GM19351 (cell line): ENCODE measurements around the gene TMCC1.
A peak's percentile ranks its signal among the peaks of the same experiment; 100 is the strongest.
"Not testable (repeated sequence)": the region's sequence is repeated elsewhere in the genome, so short reads cannot be mapped to it uniquely, and the experiment has no call there.

Source experiments
- ATAC-seq: cut with Tn5 transposase; IDR thresholded peaks from one replicate; pipeline ENCODE4 v1.9.1; 2021; ENCODE audit warnings: mild to moderate bottlenecking, moderate library complexity; ENCODE audit not compliant: unreplicated experiment

The TMCC1 gene

DNA sequence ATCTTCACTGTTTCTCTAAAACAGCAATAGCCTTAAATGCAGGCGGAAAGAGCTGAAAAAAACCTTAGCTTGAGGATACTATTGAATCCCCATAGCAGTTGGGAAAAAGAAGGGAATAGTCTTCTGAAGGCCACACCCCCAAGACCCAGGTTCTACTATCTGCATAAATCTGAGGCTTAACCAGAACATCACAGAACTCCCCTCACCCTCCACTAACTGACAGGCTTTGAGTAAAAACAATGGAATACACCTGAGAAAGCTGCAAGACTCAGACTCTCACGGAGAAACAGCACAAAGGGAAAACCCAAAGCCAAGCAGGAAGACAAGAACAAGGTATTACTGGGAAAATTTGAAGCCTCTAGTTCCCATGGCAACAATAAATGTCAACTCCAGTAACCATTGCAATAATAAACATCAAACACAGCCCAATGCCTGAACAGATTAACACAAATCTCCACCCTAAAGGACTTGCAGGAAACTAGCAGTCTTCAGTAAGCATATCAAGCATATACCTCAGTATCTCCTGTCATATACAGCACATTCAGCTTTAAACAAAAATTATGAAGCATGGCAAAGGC, 56.4 kb downstream of the TMCC1 start:
- ATAC-seq = no peak

DNA sequence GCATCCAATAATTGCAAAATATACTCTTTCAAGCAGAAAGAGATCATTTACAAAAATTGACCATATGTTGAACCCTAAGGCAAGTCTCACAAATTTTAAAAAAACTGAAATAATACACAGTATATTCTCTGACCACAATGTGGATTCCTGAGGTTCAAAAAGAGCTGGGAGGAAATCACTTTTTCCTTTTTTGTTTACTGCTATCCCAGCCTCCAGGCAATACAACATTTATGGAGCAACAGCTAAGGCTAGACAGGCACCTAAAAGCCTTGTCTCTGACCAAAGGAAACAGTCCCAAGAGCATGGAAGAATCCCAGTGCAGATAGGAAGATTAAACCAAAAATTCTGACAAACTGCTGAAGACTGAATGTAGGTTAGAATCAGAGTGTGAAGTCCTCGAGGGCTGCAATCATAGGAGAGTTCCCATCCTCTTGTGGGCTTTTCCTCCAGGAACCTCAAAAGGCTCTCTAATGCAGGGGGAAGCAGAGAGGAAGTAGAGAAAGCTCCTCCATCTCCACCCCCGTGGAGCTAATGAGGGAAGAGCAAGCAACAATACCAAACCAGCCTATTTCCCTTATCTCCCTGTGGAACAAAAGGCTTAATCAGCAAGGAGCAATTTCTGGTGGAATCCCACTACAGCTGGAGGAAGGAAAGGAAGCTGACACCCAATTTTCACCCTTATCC, 57.0 kb downstream of the TMCC1 start:
- ATAC-seq = no peak

DNA sequence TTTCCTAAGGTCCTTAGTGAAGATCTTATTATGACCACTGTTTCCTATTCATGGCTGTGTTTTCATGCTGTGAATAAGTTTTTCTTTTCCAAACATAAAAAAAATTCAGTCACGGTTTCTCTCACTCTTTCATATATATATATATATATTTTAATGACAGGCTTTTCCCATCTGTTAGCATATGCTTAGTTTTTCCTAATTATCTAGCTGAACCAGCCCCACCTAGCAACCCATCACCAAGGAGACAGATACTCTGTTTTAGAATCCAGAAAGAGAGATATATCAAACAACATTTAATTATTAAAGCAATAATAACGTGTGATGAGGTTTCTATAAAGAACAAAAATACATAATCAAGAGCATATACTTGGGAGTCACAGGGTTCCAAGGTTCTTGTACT, 58.3 kb downstream of the TMCC1 start:
- no peak for ATAC-seq

DNA sequence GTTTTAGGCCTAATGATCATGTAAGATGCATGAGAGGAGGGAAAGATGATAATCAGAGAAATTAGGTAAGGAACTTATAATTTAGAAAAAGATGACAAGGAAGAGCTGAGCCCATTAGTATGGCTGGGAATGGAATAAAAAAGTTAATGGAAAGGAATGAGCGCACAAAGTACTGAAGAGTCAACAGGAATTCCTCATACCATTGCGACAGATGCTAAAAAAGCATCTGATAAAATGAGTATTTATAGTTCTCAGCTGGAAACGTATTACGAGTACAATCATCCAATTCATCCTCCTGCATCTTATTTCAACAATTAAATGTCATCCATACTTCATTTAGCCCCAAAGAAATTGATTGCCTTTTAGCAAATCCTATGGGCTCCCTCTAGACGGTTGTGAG, 58.9 kb downstream of the TMCC1 start:
- no peak for ATAC-seq

DNA sequence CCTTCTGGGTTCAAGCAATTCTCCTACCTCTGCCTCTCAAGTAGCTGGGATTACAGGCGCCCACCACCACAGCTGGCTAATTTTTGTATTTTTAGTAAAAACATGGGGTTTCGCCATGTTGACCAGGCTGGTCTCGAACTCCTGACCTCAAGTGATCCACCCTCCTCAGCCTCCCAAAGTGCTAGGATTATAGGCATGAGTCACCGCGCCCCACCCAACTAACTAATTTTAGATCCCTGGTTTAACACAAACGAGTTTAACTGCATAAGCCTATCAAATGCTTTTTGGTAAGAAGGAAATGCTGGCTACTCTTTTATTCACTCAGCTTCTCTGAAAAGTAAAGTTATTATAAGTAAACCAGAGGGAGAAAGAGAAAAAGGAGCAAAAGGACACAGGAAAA, 61.6 kb downstream of the TMCC1 start:
- not testable (repeated sequence) for ATAC-seq

DNA sequence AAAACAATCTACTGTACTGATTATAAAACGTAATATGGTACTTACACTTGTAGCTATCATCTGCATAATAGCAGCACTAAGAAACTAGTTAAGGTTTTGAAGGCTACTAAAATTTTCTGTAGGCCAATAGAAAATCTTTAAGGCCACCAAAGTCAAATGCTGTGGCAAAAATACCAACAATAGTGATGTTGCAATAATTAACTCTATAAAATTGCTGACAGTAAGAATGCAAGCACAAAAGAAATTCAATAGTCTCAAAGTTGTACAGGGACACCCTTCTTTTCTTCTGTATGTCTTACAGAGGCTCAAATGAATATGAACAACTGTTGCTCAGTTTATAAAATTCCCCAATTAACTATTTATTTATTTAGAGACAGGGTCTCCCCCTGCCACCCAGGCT, 62.0 kb downstream of the TMCC1 start:
- no peak for ATAC-seq

DNA sequence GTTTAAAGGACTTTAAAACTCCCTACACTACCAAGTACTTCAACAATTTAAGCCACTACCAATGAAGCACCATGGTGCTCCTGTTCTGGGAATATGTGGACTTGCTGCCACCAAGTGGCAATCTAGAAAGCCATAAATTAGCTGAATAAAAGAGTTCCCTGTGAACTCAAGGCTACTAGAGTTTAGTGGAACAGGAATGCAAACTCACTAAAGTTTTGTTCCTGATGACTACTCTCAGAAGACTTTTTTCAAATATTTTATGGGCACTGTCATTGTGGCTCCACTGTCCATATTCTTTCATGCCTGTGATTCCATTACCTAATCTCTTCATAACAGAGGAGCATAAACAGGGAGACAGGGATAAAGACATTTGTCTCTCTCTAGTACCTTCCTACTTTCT, 63.9 kb downstream of the TMCC1 start:
- ATAC-seq = no peak

DNA sequence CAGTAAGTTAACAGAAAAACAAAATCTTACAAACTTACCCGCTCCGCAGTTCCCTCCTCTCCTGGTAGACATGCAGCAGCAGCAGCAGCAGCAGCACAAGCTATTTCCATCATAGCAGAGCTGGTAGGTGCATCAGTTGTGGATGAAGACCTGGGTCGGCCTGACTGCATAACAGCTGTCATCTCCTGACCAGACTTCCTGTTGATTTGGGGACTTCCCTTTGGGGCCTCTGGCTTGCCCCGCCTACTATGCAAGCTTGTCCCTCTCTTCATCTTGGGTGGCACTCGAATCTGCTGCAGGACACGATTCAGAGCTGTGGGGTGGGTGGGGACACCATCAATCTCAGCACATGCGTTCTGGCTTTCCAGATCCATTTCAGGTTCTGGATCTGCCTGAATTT, 65.7 kb downstream of the TMCC1 start:
- ATAC-seq = peak; percentile 76

DNA sequence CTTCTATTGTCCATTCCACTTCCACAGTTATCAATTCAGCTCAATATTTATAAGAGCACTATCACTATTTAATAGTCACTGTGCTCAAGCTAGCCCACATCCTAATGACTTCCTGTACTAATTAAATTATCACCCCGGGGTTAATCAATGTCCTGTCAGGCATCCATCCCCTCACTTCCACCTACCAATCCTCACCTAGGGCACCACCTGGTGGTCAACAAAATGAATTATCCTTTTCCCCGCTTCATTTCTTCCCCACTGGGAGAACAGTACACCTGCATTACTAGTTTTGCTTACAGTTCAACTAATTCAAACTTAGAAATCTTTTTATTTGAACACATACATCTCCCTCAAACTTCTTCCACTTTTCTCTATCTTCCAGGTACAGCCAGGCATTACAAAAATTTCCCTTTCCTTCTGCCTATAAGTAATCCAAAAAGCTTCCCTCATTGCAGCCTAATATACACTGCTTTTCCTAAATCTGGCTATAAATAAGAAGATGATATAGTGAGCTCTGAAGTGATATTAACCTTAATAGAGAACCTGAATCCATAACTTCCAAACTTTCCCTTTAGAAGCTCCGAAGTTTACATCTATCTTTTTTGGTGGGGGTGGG, 68.5 kb downstream of the TMCC1 start:
- peak; percentile 56 for ATAC-seq

DNA sequence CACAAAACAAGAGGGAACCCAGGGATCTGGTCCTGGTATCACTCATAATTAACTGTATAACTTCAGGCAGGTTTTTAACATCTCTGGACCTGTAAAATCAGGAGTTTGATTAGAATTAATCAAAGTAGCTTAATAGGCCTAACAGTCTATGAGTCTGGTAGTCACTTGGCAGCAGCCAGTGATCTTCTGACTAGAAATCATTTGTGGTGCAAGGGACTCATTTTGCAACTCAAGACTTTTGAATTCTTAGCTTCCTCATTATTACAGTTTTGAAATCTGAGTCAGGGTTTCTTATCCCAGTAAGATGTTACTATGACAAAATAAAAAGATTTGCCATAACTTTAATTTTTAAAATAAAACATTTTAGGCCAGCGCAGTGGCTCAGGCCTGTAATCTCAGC, 70.8 kb downstream of the TMCC1 start:
- ATAC-seq = no peak

DNA sequence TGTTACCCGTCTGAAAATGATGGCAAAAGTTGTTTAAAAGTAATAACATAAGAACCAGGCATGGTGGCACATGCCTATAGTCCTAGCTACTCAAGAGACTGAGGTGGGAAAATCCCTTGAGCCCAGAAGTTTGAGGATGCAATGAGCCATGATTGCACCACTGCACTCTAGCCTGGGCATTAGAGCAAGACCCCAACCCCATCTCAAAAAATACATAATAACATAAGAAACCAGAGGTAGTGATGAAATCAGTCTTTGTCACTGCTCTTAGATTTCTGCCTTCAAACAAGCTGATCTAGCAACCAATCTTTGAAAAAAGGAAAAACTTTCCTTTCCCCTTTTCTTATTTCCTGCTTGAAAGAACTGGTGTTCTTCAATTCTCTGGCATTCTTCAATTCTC, 71.3 kb downstream of the TMCC1 start:
- no peak for ATAC-seq

DNA sequence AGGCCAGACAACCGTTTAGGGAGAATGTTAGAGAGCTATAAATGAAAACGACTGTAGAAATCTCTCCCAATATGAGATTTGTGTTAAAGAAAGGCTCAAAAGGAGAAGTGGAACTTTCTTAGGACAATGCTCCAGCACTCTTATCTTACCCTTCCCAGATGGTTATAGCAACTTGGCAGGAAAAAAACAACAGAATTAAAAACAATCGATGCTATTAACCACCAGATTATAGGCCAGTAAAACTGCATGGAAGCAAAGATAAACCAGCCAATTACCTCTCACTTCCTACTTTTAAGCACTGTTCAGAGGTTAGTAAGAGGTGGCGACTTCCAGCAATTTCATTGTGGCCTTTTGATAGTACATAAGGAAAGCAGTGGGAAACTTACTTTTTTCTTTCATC, 72.9 kb downstream of the TMCC1 start:
- ATAC-seq = no peak

DNA sequence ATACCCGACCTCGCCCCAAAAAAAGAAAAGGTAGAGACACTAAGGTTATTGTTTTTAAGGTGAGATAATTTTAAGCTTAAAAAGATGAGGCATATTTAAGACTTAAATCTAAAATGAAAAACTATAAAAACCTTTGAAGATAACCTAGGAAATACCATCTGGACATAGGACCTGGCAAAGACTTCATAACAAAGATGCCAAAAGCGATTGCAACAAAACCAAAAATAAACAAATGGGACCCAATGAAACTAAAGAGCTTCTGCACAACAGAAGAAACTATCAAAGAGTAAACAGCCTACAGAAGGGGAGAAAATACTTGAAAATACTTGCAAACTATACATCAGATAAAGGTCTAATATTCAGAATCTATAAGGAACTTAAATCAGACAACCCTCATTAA, 80.9 kb downstream of the TMCC1 start:
- ATAC-seq = no peak

DNA sequence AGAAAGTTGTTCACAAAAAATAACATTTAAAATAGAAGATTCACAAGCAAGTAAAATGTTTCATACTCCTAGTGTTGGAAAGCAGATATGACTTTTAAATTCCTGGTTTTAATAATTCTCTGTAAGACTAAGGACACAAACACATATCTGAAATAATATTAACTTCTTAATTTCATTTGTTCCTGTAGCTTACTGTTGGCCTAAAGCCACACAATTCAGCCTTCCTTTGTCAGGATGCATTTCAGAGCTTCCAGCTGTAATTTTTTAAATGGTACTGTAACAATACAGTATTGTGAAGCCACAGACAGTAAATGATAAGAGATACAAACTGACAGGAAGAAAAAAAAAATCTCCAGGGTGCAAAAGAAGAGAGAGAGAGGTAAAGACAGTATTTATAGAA, 84.2 kb downstream of the TMCC1 start:
- ATAC-seq = no peak

DNA sequence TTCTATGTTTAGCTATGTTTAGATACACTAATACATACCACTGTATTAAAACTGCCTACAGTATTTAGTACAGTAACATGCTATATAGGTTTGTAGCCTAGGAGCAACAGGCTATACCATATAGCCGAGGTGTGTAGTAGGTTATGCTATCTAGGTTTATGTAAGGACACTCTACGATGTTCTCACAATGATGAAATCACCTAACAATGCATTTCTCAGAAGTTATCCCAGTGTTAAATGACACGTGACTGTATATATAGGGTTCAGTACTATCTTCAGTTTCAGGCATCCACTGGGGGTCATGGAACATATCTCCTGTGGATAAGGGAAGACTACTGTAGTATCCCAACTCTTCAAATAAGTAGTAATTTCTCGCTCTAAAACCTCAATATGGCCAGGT, 97.4 kb downstream of the TMCC1 start:
- ATAC-seq = no peak

DNA sequence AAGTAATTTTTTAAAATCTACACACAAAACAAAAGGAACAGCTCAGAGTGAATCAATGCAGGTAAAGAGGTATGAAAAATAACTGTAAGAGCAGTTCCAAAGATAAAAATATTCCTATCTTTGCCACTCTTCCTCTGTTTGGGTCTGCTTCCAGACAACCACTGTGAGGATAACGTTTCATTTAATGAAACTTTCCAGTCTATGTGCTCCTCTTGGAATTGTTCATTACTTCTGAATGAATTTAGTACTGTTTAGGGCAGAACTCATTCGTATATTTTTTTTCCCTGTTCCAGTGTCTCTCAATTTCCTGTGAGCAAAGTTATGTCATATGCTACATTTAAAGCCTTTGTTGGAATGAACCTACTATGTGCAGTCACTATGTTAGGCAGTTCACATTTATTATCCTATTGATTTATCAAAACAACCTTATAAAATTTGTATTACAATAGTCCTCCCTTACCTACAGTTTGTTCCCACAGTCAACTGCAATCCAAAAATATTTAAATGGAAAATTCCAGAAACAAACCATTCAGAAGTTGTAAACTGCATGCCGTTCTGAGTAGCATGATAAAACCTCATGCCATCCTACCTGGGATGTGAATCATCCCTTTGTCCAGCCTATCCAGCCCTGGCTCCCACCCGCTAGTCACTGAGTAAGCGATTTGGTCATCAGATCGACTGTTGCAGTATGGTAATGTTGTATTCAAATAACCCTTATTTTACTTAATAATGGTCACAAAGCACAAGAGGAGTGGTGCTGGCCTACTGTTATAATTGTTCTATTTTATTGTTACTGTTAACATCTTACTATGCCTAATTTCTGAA, 98.1 kb downstream of the TMCC1 start:
- no peak for ATAC-seq

DNA sequence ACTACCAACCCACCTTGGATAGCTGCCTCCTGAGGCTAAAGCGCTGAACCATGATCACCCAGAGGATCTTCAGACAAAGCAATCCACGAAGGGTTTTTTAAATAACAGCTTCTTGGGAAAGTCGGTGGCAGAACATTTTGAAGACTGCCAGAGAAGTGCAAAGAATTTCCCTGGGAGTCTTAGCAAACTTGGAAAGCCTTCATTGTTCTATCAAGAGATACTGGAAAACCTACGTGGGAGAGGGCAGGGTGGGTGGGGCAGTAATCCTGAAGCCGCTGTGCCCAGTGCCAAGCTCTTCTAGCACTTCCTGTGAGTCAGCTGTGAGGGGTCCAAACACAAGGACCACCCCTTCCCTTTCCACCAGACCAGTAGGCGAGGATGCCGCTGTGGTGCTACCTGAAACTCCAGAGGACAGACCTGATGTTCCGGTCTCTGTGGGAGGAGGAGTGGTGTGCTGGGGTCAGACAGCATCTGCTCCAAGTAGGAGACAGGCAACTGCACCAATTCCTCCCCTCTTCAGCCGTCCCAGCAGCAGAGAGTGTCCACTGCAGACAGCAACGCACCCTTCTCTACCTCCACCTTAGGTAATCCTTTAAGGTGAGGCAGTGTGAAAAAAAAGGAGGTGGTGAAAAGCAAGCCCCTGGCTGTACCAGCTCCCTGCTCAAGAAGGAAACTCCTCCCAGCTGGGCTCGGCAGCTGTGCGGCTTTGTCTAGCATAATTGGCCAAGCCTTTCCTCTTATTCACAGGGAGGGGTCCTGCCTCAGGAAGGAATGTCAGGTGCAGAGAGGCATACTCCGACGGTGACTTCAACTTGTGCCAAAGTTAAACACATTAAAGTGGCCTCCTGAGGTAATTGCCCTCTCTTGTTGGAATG, 99.0 kb downstream of the TMCC1 start:
- no peak for ATAC-seq

DNA sequence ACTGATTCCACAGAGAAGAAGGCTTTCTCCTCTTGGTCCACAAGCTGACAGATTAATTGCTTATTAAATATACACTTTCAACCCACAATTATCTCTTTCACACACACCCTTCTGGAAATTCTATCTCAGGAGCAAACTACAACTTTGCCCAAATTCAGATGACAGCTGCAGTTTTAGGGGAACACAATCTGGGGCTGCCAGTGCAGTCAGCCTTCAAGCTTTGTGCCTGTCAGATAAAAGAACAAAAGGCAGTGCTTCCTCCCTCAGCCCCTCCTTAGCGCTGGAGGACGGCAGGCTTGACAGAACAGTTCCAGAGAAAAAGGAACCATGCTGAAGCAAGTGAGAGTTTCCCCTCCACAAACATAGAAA, 99.6 kb downstream of the TMCC1 start:
- no peak for ATAC-seq

DNA sequence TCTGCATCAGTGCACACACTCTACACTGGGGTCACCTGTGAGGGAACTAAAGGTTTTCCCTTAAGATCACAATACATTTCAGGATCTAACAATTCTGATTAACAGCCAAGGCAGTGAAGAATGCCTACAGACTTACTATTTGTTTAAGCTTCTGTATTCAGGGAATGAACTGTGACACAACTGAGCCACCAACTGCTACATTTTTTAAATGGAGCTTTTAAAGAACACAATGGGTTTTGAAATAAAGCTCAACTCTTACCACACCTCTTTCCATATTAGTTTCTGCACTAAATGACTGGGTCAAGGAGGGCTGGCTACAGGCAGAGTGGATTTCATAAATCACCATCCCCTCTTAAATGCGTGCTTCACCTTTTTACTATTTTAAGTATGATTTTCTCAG, 100.2 kb downstream of the TMCC1 start:
- ATAC-seq = no peak

DNA sequence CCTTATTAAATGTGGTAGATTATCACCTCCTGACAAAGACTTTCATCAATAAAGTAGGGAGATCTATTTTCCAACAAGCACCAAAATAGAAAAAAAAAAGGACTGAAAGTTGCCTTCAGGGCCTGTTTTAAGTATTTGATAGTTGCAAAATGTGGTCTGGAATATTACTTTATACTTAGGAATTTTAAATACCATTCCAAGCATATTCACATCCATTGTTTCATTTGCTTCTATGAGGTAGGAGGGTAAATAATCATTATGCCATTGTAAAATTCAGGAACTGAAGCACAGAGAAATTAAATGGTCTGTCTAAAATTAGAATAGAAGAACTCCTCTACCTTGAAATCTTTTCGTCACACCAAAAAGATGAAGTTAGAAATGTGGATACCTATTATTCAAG, 110.0 kb downstream of the TMCC1 start:
- ATAC-seq = no peak

DNA sequence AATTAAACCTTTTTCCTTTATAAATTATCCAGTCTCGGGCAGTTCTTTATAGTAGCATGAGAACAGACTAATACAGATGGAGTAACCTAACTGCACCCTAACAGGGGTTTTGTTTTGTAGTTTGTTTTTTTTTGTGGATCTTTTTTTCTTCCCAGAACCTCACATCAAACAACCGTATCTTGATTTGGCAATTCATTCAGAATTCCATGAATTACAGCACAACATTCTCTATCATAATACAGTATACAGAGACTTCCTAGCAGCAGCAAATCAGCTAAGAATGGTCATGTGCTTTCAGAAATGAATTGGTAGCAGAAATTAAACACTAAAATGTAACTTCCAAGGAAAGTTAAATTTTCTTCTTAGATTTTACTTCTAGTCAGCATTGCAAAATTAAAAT, 114.6 kb downstream of the TMCC1 start:
- ATAC-seq = no peak
